Measurements from ENCODE around the gene DCC. TPM values are rescaled to one million over a fixed set of nuclear protein-coding genes. Genes with fewer than 3 reads are reported as not detected.

DCC gene
- total RNA-seq, 1 experiment from 2014 or later: not detected

DNA sequence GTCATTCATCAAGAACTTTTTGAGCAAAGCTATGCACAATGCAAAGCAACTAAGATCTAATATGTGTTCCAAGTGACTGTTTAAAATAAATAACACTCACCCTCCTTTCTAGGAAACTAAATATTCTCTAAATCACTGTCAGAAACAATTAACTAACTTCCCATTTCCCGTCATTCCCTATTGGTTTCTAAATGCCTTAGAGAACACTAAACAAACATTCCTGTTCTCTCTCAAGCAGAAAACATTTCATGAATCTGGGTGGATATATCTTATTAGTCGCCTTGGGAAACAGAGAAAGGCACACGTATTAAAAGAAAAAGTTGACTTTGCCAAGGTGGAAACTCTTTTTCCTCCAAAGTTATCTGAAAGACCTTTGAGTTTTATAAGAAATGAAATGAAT is 1149.3 kb downstream of the DCC start:
- TF ChIP-seq, protein P1, sequence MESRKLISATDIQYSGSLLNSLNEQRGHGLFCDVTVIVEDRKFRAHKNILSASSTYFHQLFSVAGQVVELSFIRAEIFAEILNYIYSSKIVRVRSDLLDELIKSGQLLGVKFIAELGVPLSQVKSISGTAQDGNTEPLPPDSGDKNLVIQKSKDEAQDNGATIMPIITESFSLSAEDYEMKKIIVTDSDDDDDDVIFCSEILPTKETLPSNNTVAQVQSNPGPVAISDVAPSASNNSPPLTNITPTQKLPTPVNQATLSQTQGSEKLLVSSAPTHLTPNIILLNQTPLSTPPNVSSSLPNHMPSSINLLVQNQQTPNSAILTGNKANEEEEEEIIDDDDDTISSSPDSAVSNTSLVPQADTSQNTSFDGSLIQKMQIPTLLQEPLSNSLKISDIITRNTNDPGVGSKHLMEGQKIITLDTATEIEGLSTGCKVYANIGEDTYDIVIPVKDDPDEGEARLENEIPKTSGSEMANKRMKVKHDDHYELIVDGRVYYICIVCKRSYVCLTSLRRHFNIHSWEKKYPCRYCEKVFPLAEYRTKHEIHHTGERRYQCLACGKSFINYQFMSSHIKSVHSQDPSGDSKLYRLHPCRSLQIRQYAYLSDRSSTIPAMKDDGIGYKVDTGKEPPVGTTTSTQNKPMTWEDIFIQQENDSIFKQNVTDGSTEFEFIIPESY (IDR thresholded peaks at IDR 0.05; ENCODE audit: extremely low read depth, insufficient replicate concordance, low read length): no peak
- TF ChIP-seq ELF1 (IDR thresholded peaks at IDR 0.05; ENCODE audit: borderline replicate concordance, low read depth) (no peak), POLR2A (IDR thresholded peaks at IDR 0.05; ENCODE audit: borderline replicate concordance, extremely low read depth, insufficient read depth, insufficient read length) (no peak), SIN3A (IDR thresholded peaks at IDR 0.05; ENCODE audit: low read depth) (no peak), RAD21 (IDR thresholded peaks at IDR 0.05; ENCODE audit: low read depth) (no peak), EGR1 (IDR thresholded peaks at IDR 0.05; ENCODE audit: low read depth) (no peak), EZH2 (IDR thresholded peaks at IDR 0.05) (no peak), JUND (IDR thresholded peaks at IDR 0.05) (no peak), TCF7L2 (IDR thresholded peaks at IDR 0.05; ENCODE audit: borderline replicate concordance, extremely low read depth, insufficient read depth, insufficient read length) (no peak), YY1 (IDR thresholded peaks at IDR 0.05; ENCODE audit: extremely low read depth, insufficient replicate concordance, low read depth, low read length) (no peak), CBX3 (IDR thresholded peaks at IDR 0.05; ENCODE audit: low read depth) (no peak), ZNF274 (IDR thresholded peaks at IDR 0.05; ENCODE audit: low read depth, low read length) (no peak), CEBPB (IDR thresholded peaks at IDR 0.05; ENCODE audit: low read depth) (no peak), EZH2phosphoT487 (IDR thresholded peaks at IDR 0.05; ENCODE audit: borderline replicate concordance) (no peak)
- TF ChIP-seq, protein P2, sequence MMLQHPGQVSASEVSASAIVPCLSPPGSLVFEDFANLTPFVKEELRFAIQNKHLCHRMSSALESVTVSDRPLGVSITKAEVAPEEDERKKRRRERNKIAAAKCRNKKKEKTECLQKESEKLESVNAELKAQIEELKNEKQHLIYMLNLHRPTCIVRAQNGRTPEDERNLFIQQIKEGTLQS (IDR thresholded peaks at IDR 0.05): no peak
- TF ChIP-seq, protein P3, sequence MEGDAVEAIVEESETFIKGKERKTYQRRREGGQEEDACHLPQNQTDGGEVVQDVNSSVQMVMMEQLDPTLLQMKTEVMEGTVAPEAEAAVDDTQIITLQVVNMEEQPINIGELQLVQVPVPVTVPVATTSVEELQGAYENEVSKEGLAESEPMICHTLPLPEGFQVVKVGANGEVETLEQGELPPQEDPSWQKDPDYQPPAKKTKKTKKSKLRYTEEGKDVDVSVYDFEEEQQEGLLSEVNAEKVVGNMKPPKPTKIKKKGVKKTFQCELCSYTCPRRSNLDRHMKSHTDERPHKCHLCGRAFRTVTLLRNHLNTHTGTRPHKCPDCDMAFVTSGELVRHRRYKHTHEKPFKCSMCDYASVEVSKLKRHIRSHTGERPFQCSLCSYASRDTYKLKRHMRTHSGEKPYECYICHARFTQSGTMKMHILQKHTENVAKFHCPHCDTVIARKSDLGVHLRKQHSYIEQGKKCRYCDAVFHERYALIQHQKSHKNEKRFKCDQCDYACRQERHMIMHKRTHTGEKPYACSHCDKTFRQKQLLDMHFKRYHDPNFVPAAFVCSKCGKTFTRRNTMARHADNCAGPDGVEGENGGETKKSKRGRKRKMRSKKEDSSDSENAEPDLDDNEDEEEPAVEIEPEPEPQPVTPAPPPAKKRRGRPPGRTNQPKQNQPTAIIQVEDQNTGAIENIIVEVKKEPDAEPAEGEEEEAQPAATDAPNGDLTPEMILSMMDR (IDR thresholded peaks at IDR 0.05 in 2 of 3, conservative IDR thresholded peaks at IDR 0.05 in 1 of 3; ENCODE audit: borderline replicate concordance in 1 of 3, insufficient read depth in 1 of 3, low read depth in 2 of 3, low read length in 2 of 3): no peak
- H3K9me3 ChIP-seq (ENCODE audit: control insufficient read depth in 1 of 2, insufficient read depth in 1 of 2, low read depth in 1 of 2, low read length in 2 of 2): peaks cover 0 to 4% of the 10 kb centered on the region in 2 experiments; a peak in 2 of 4 replicates
- no TSS peak for BruUV-seq (replicated peaks)
- no peaks in the 10 kb centered on the region for H3K79me2 ChIP-seq (ENCODE audit: insufficient read depth, low read length)
- ChIA-PET POLR2A (no interaction called here), CTCF (no interaction called here), RAD21 (ENCODE audit: low non-redundant PET in 1 of 2, low total read pairs in 2 of 2, uncharacterized antibody in 2 of 2, unreplicated experiment in 2 of 2) (no interaction called here)
- H3K27ac ChIP-seq (ENCODE audit: low read depth, low read length): no peak overlapping the region
- no peak overlapping the region for H3K4me2 ChIP-seq (ENCODE audit: low read length)
- H3K36me3 ChIP-seq (ENCODE audit: control insufficient read depth in 1 of 2, insufficient read depth in 2 of 2, low read length in 2 of 2): no peaks in the 10 kb centered on the region
- no peak for DNase-seq (ENCODE audit: low read depth, low spot score)
- no peaks in the 10 kb centered on the region for H4K20me1 ChIP-seq (ENCODE audit: insufficient read depth)
- intact Hi-C loops (cut with micrococcal nuclease): no loop called here
- H3K27me3 ChIP-seq (ENCODE audit: insufficient read depth, low read length): no peaks in the 10 kb centered on the region
- no peaks in the 10 kb centered on the region for H3K9me2 ChIP-seq (ENCODE audit: insufficient read depth)
- no peak for ATAC-seq
- no peak overlapping the region for H2AFZ ChIP-seq (ENCODE audit: low read depth, low read length, poor library complexity, severe bottlenecking)
- no peak overlapping the region for H3K4me3 ChIP-seq (replicated peaks in 1 of 2; ENCODE audit: low read depth in 1 of 2, low read length in 2 of 2)
- H3K4me1 ChIP-seq (ENCODE audit: control insufficient read depth in 1 of 2, insufficient read depth in 2 of 2, low read length in 2 of 2): no peaks in the 10 kb centered on the region
- H3K9ac ChIP-seq (ENCODE audit: low read length): no peak overlapping the region

Data from HCT116 (cell line).